NB4 (cell line): ENCODE results near the gene N4BP2L2.

ENCODE experiments used
- DNase-seq: peaks from one replicate; pipeline ENCODE4 v3.0.0; 2010; ENCODE audit warnings: low read depth
- H3K4me3 ChIP-seq: one replicate; pipeline ENCODE4 v1.5.1; 2011; ENCODE audit warnings: mild to moderate bottlenecking, low read depth, low read length, moderate library complexity
- MYC ChIP-seq: IDR thresholded peaks from 2 replicates; pipeline ENCODE4 v1.6.1; 2011; ENCODE audit warnings: low read depth, low read length
- POLR2A ChIP-seq: IDR thresholded peaks from 2 replicates; pipeline ENCODE4 v1.6.1; 2011; ENCODE audit warnings: mild to moderate bottlenecking; ENCODE audit not compliant: insufficient read length; ENCODE audit errors: extremely low read depth
- TF ChIP-seq, protein P1 (sequence below): IDR thresholded peaks from one replicate; pipeline ENCODE4 v1.5.1; 2012; ENCODE audit warnings: low read depth, low read length
- TF ChIP-seq, protein P2 (sequence below): IDR thresholded peaks from 2 replicates; pipeline ENCODE4 v1.6.1; 2011; ENCODE audit warnings: low read depth, low read length

Gene N4BP2L2

DNA sequence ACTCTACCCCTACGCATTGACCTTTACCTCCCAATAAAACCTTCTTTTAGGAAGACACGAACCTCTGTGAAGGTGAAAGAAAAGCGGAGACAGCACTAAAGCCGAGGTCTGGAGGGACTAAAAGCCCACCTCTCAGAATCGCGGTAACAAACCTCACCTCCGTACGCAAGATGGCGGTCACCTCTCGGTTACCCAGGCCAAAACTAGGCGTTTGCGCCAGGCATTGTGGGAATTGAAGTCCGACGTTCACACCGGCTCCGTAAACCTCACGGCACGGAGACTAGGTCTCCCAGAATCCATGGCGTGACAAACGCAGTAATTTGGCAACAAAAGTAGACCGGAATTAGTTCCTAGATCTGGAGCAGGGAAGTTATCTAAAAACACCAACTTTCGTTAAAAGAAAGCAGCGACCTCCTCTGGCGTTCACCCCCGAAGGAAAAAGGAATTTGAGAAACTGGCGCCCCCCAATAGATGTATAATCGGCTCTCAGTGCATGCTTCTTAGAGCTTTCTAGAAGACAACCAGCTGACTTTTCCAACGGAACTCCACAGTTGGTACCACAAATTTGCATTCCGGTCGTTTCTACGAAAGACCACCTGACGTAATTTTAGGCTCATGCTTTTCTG, at the start of gene N4BP2L2:
Gene N4BP2L2, minus strand, starts transcription at position 175 of the 626 bp plus-strand sequence. CDS start 1,768 bp downstream, outside the sequence.
- peak within 1 kb of the TSS; percentile 97 for H3K4me3 ChIP-seq
- DNase-seq, result peak; percentile 99
- TF ChIP-seq, protein P1, sequence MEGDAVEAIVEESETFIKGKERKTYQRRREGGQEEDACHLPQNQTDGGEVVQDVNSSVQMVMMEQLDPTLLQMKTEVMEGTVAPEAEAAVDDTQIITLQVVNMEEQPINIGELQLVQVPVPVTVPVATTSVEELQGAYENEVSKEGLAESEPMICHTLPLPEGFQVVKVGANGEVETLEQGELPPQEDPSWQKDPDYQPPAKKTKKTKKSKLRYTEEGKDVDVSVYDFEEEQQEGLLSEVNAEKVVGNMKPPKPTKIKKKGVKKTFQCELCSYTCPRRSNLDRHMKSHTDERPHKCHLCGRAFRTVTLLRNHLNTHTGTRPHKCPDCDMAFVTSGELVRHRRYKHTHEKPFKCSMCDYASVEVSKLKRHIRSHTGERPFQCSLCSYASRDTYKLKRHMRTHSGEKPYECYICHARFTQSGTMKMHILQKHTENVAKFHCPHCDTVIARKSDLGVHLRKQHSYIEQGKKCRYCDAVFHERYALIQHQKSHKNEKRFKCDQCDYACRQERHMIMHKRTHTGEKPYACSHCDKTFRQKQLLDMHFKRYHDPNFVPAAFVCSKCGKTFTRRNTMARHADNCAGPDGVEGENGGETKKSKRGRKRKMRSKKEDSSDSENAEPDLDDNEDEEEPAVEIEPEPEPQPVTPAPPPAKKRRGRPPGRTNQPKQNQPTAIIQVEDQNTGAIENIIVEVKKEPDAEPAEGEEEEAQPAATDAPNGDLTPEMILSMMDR, result peak; percentile 56
- TF ChIP-seq, protein P2, sequence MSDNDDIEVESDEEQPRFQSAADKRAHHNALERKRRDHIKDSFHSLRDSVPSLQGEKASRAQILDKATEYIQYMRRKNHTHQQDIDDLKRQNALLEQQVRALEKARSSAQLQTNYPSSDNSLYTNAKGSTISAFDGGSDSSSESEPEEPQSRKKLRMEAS, result peak; percentile 70
- TF ChIP-seq MYC (peak; percentile 88), POLR2A (peak; percentile 91)

DNA sequence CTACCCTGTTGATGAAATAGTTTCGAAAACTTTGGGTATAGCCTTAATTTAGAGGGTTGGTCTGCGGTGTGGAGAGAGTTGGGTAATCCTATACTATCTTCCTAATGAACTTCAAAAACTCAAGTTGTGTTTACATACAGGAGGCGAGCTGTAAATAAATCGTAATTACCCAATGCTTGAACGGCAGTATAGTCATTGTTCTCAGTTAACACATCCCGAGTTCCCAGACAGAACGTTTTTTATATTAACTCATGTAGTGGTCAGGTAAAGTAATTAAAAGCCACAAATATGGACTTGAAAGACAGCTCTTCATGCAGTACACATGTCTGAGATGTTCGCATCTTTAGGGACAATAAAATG, 49.2 kb upstream of the N4BP2L2 start:
- H3K4me3 ChIP-seq, result peak overlapping the region; percentile 97
- TF ChIP-seq, protein P1, result no peak
- TF ChIP-seq POLR2A, result no peak
- no peak for TF ChIP-seq MYC
- TF ChIP-seq, protein P2, result no peak
- DNase-seq, result peak; percentile 71

DNA sequence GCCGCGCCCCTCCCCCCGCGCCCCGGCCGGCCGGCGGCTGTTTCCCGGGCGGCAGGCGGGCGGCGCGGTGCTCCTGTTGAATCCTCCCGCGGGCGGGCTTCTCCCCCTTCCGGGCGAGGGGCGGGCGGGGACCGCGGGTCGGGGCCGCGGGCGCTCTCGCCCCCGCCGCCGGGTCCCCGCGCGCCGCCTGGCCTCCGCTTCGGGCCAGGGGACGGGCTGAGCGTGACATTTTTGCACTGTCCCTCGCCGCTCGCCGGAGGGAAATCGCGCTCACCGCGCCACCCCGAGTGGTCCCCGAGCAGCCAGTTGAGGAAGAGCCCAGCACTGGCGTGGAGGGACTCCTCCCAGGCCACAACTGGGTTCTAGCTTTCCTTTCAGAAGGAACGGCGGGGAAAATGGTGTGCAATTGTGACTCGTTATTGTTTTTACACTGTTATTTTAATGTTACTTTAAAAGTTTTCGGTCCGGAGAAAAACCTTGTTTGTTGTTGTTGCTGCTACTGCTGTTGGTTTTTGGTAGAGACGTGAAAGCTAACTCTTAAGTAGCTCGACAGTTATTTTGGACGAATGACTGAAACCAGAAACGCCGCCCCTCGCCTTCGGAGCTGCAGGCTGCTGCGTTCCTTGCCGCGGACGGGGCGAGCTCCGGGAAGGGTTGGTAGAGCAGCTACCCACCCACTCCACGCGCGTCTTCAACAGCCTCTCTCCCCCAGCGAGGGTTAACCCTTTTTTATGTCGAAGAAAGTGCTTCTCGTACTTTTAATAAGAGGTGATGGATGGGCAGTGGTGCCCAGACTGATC, 48.6 kb upstream of the N4BP2L2 start:
- TF ChIP-seq POLR2A (no peak), MYC (no peak; the same call in 1 of the 2 replicates)
- TF ChIP-seq, protein P2, result peak; percentile 60; the same call in 1 of the 2 replicates
- TF ChIP-seq, protein P1, result no peak
- DNase-seq, result peak; percentile 79
- peak overlapping the region; percentile 97 for H3K4me3 ChIP-seq

DNA sequence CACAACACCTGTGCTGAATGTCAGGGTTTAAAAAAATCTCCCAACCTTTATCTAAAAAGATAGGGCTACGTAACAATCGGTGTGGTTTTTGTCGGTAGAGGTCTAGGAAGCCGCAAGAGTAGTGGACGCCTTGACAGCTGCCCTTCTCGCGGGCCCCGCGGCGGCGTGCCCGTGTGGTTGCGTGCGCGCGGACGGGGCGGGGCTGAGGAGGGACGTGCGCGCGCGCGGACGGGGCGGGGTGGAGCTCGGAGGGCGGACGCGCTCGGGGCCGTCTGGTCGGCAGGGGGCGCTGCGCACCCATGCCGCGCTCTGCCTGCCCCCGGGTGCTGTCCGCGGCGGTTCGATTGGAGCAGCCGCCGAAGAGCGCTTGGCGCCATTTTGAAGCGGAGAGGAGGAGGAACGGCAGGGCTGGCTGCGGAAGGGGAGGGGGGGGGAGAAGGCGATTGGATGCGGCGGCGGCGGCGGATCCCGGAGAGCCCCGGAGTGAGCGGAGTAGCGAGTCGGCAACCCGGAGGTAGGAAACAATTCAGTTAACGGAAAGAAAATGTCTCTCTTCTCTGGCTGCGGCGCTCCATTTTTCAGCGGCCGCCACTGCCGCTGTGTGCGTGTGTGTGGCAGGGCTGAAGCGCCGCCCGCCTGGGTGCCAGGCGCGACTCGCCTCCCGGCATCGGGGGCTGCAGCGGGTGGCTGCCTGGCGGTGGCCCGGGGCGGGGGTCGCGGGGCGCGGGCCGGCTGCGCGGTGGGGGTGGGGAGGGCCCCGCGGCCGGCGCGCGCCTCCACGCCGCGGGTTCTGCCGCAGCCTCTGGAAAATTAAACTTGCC, 47.7 kb upstream of the N4BP2L2 start, which contains the start of gene PDS5B:
Gene PDS5B, plus strand, starts transcription at position 373 of the 821 bp plus-strand sequence. CDS start 62,321 bp downstream, outside the sequence.
- DNase-seq, result peak; percentile 97
- peak; percentile 76 for TF ChIP-seq POLR2A
- TF ChIP-seq, protein P2, result peak; percentile 58; the same call in 1 of the 2 replicates
- peak; percentile 62 for TF ChIP-seq MYC
- TF ChIP-seq, protein P1, result peak; percentile 39
- peak within 1 kb of the TSS; percentile 97 for H3K4me3 ChIP-seq

DNA sequence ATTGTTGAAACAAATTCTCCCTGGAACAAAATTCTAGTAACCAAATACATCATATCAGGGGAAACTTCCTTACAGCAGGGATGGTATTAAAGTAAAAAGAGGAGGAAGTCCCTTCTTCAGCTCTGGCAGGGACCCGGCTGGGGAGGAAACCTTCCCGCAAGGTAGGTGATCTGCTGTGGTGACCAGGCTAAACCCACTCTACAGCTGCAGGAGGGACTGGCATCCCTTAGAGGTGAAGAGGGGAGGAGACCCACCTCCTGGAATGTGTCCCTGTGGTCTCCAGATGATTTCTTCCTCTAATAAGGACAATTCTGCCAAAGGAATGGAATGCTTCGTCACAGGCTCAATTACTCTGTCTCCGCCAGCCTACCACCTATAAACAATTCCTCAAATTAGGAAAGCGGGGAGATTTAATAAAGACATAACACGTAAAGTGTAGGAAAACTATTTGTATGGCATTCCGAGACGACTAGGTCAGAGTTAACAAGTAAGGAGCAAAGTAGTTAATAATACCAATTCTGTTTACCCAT, 47.0 kb upstream of the N4BP2L2 start:
- peak; percentile 23 for DNase-seq
- TF ChIP-seq, protein P2, result no peak
- TF ChIP-seq POLR2A, result no peak
- TF ChIP-seq, protein P1, result no peak
- no peak for TF ChIP-seq MYC
- H3K4me3 ChIP-seq, result peak overlapping the region; percentile 72
